ENCODE results near the gene BCL2. TPM values are rescaled to one million over a fixed set of nuclear protein-coding genes. Genes with fewer than 3 reads are reported as not detected.
A peak's percentile ranks its signal among the peaks of the same experiment; 100 is the strongest.
"Not testable (repeated sequence)": the region's sequence is repeated elsewhere in the genome, so short reads cannot be mapped to it uniquely, and the experiment has no call there.

BCL2 gene
- total RNA-seq, 1 experiment from 2014 or later: 12.2 TPM

DNA sequence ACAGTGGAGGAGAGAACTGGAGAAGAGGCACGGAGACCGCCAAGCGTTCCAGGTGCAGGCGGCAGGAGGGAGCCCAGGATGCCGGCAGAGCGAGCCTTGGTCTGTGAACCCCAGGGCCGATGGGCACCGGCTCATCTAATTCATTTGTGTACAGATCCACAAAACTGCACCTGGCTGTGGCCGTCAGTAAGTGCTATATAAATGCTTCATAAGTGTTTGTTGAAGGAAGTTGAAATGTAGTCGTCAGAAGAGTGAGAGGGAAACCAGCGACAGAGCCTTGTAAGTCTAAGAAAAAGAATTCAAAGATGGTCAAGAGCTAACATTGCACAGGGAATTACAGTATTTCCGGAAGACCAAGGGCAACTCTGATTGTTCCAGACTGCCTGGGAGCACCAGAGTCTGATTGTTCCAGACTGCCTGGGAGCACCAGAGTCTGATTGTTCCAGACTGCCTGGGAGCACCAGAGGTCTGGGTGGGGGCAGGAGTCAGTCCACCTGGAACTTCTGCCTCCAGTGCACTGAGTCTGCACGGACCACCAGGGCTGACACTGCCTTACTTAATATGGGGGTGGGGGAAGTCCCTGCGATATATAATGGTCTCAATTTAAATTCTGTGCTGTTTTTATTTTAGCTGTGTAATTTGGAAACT, 112.3 kb downstream of the BCL2 start:
- no peak for DNase-seq (ENCODE audit: extremely low read depth, low read depth)

DNA sequence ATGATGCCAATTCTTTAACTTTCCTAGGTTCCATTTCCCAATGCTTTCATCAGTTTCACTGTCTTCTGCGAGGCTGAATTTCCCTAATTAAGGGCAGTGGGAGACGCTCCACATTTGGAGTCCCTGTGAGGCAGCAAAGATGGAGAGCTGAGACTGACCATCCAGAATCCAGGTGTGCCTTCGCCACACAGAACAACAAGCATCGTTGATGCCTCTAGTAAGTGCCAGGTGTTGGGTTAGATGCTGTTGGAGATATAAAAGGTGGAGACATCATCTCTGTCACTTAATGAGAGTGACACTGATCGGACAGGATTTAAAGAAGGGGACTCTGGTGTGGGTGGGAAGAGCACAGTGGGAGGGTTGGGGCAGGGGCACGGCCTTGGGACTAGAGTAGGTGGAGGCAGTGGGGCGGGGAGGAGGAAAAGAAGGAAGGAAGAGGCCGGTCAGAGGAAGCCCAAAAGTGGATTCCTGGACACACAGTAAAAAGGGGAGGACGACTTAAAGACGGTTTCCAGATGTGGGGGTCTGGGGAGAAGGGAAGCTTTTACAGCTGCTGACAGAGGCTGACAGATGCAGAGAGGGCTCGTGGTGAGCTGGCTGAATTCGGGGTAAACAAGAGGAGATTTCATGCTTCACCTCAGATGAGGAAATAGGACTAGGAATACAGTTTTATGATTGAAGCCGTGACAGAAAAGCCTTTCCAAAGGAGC, 113.0 kb downstream of the BCL2 start:
- DNase-seq (ENCODE audit: extremely low read depth, low read depth): no peak

DNA sequence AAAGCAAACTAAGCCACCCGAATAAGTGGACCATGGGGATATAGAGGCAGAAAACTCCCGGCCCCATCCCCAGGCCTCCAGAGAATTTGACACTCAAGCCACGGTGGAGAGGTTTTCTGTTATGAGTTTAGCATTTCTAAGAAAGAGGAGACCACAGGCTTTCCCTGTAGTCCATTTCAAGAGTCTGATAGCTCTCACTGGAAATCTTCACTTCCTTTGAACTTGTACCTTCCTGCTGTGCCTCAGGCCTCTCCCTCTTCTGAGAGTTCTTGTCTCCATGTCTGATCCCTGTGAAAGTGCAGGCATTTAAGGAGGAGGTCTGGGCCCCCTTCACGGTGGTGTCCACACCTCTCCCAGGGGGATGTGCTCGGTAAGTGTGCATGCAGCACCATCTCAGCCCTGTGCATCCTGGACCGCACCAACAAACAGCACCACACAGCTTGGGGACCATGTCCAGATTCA, 113.7 kb downstream of the BCL2 start:
- DNase-seq (ENCODE audit: extremely low read depth, low read depth): no peak

DNA sequence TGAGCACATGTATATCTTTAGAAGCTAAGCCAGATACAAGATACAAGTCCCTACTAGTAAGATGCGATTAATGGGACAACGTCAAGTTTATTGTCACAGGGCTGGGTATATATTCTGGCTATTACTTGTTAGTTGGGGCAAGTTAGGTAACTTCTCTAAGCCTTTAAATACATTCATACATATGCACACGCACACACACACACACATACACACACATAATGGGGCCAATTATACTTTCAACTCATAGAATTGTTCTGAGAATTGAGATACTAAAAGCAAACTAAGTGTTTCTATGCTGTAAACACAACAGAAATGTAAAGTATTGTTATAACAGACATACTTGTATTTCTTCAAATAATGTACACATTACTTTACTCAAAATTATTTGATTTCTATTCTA, 116.1 kb downstream of the BCL2 start:
- DNase-seq (ENCODE audit: extremely low read depth, low read depth): no peak

DNA sequence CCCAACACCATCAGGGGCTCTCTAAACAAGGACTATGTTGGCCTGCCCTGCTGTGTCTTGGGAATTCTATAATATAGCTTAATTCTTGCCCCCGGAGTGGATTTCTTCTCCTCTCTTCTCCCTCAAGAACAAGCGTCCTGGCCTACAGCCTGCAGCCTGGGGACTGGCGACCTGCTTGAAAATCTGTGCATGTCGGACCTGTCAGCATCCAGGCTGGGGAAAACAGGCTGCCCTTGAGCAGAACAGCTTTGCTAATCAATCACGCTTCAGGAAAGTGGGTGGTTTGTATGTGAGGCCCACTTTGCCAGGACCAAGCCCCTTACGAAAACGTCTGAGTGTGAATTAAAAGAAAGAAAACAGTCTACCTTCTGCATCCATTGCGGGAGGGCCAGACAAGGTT, 116.7 kb downstream of the BCL2 start:
- no peak for DNase-seq (ENCODE audit: extremely low read depth, low read depth)

DNA sequence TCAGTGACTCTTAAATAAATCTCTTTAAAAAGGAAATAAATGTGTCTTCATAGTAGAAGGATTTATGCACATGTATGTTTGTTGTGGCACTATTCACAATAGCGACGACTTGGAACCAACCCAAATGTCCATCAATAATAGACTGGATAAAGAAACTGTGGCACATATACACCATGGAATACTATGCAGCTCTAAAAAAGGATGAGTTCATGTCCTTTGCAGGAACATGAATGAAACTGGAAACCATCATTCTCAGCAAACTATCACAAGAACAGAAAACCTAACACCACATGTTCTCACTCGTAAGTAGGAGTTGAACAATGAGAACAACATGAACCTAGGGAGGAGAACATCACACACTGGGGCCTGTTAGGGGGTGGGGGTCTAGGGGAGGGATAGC, 118.1 kb downstream of the BCL2 start:
- not testable (repeated sequence) for DNase-seq (ENCODE audit: extremely low read depth, low read depth)

DNA sequence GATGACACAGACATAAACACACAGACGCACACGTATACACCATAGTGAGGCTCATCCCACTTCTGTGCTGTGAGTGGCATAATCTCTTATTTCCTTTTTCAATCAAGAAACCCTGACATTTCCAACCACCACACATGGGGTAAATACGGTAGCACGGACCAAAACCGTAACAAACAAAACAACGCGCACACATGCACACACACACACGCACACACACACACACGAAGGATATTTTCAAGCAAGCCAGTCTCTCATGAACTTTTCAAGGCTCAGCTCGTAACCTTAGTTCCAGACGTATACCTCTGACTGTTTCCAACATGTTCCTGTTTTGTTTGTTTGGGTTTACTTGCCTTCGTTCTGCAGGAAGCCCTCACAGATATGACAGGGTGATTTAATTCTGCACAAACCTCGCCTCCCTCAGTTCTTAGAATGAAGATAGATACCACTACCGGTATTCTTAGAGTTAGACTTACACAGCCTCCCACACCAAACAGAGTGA, 119.8 kb downstream of the BCL2 start:
- no peak for DNase-seq (ENCODE audit: extremely low read depth, low read depth)

DNA sequence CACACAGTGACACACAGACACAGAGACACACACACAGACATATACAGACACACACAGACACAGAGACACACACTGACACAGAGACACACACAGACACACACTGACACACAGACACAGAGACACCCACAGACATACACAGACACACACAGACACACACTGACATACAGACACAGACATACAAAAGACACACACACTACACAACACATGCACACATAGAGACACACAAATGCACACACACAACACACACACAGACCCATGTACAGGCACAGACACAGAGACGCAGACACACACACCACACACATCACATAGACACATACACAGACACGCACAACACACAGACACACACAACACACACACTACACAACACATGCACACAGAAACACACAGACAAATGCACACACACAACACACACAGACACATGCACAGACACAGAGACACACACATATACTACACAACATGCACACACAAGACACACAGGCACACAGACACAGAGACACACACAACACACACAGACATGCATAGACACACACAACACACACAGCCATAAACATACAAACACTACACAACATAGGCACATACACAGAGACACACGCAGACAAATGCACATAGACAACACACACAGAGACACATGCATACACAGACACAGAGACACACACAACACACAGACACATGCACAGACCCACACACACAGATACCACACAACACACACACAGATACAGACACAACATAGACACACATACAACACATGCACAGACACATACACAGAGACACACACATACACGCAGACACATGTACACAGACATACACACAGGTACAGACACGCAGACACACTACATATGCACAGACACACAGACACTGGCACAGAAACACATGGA, 120.5 kb downstream of the BCL2 start:
- no peak for DNase-seq (ENCODE audit: extremely low read depth, low read depth)

DNA sequence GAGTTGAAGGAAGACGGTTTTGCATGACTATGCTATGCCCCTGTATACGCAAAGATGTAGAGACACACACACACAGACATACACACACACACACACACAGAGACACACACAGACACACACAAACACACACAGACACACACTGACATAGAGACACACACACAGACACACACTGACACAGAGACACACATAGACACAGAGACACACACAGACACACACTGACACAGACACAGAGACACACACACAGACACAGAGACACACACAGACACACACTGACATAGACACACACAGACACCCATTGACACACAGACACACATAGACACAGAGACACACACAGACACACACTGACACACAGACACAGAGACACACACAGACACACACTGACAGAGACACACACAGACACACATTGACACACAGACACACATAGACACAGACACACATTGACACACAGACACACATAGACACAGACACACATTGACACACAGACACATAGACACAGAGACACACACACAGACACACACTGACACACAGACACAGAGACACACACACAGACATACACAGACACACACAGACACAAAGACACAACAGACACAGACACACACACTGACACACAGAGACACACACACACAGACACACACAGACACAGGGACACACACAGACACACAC, 121.3 kb downstream of the BCL2 start:
- no peak for DNase-seq (ENCODE audit: extremely low read depth, low read depth)

DNA sequence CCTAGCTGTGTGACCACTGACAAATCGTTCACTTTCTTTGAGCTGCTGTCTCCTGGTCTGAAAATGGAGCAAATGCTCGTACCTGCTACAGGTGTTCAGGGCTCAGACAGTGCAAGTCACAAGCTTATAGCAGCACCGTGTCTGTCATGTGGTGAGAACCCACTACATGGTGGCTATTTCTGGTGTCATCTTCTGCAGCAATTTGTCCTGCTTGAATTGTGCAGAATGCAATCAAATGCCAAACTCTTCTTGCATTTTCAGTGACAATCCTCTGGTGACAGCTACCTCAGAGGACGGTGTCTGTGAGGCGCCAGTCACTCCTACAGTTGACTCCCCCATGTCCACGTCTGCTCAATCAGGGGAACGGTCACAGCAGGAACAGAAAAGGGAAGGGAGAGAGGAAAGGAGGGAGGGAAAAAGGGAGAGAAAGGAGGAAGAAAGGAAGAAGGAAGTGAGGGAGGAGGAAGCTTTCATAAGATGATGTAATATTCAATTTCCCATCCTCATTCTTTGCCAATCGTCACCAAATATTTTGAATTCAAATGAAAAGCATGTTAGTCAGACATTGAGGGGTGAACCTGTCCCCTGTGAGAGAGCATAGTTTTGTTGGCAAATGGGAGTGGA, 122.2 kb downstream of the BCL2 start:
- DNase-seq (ENCODE audit: extremely low read depth, low read depth): peak; percentile 4

DNA sequence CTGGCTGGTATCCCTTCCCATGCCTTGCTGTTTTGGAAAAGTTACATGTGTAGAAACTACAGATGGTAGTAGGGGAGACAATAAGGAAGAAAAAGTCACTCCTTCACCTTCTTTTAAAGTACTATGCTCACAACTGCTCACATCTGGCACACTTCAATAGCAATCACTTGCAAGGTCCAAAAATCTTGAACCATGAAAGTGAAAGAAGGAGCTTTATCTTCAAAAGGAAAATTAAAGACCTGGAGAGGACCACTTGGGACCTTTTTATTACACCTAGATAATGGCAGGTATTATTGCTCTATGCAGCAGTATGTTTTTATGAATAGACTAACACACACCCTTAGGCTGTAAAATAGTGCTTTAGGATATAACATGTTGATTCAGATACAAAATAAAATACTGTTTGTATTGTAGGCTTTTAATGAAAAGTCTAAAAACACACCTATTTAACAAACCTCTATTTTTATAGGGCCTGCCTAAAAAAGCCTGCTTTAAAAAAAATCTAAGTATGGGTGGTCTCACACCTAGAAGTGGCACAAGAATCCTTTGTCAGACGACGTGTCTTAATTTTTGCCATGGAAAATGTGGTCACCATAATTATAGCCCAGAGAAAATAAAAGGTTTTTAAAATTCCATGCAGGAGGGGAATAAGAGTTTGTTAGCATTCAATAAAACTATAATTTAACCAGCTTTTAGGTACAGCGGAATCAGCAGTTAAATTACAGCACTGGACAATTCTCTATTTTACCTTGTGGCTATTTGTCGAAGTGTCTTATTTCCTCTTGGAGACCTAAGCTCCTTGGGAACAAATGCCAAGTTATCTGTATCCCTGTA, 124.0 kb downstream of the BCL2 start:
- DNase-seq (ENCODE audit: extremely low read depth, low read depth): no peak

DNA sequence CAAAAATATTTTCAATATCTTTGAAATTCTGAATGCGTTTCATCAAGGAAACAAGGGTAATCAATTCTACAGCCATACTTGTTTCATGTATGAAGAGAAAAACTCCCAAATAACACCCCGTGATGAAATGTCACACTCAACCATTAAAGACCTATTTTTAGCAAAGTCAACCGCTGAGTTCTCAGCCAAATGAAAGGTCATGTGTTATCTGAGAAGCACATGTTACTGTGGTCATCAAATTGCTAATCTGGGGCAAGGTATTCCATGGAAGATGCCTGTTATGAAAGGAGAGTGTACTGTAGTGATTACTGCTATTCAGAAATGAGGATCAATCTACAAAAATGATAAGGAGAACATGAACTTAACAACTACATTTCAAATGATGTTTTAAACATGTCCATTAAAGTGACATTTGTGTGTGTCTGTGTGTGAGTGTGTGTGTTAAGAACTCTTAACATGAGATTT, 126.7 kb downstream of the BCL2 start:
- peak; percentile 33 for DNase-seq (ENCODE audit: extremely low read depth, low read depth)

DNA sequence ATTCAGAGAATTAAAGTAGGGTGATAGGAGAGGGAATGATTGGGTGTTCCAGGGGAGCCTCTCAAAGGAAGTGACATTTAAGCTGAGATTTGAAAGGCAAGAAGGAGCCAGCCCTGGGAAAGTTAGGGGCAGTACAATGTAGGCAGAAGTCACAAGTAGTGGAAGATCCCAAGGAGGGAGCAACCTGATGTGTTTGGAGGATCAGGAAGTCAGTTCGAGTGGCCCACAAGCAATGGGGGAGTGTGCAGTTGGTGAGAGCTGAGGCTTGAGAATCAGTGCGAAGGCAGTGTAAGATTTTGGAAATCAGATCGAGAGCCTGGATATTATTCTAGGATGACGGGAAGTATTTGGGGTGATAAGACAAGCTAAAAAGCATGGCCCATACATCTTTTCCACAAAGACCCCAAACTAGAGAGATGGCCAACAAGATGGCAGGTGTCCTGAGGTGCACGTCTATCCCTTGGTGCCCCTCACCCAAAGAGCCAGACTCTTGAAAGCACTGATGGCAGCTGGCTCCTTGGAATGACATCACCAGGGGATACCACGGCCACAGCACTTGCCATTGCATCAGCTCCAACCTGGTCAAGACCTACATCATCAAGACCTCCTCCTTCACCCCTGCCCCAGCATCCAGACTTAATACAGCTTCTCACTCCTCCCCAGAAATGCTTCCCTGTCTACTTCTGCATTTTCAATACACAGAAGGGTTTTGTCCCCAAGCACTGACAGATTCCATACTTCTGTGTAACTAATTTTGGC, 127.3 kb downstream of the BCL2 start:
- DNase-seq (ENCODE audit: extremely low read depth, low read depth): no peak

DNA sequence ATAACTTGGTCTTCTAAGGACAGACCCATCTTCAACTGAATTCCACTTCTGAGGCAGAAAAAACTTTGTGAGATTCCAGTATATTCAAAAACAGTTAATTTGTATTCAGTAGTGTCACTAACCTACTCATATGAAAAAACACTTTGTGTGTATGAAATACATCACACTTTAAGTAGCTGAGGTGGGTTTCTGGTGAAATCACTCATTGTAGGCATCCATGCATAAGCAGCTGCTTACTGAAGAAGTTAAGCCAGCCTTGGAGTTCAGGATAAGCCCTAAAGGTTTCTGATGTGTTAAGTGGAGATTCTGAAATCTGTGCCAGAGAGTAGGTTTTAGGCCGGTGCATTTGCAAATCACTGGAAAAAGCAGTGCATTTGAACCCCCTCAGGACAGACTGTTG, 128.2 kb downstream of the BCL2 start:
- no peak for DNase-seq (ENCODE audit: extremely low read depth, low read depth)

DNA sequence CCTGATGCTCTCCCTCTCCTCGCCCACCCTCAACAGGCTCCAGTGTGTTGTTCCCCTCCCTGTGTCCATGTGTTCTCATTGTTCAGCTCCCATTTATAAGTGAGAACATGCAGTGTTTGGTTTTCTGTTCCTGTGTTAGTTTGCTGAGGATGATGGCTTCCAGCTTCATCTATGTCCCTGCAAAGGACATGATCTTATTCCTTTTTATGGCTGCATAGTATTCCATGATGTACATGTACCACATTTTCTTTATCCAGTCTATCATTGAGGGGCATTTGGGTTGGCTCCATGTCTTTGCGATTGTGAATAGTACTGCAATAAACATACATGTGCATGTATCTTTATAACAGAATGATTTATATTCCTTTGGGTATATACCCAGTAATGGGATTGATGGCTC, 128.7 kb downstream of the BCL2 start:
- DNase-seq (ENCODE audit: extremely low read depth, low read depth): not testable (repeated sequence)

DNA sequence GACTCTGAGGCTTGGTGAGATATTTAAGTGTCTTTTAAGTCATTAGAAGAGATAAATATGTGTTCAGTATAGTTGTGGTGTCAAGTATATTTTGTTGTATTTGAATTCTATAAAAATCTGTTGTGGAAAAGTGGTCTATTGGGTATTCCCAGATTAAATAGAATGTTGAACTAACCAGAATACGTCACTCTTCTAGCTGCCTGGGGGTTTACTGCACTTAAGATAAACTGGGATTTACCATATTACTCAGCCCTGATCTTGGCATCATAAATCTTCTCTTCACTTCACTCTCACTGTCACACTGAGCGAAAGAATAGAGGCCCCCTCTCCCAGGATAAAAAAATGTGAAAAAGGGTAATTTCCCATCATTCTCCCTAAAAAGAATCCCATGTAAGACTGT, 129.8 kb downstream of the BCL2 start:
- DNase-seq (ENCODE audit: extremely low read depth, low read depth): no peak

DNA sequence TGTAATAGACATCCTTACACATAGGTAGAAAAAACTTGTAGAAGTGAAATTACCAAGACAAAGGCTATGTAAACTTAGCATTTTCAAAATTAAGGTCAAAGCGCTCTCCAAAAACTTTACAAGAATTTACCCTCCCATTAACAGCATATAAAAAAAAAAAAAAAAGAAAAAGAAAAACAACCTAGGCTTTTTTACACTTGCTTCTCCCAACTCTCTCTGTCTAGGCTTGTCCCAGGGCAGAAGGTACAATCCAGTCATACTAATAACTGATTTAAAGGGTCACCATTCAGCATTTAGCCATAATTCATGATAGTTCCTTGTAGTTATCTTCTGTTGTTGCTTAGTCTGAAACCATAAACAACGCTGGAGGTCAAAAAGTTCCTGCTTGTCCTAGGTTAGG, 130.5 kb downstream of the BCL2 start:
- DNase-seq (ENCODE audit: extremely low read depth, low read depth): no peak

DNA sequence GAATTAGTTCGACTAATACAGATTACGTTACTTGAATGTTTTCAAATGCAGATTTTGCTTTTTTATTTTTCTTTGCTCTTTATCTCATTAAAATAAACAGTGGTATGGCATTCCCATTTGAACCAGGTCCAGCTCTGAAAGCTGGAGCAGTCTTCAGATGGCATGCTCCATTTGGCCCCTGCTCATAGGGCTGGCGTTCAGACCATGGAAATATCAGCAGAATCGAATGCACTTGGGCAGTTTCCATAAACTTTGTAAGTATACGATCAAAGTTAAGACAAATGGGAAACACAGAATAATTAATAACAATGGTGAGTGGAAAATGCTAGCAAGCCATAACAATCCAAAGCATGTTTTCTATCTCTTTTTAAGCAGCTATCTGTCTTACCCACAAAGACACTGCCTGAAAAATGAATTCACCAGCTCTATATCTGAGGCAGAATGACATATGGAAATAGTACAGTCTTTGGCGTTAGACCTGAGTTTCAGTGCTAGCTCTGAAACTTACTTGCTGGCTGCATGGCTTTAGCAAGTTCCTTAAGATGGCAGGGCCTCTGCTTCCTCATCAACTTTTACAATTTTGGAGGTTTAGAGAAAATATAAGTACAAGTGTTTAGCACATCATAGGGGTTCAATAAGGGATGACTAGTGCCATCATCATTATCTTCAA, 131.6 kb downstream of the BCL2 start:
- no peak for DNase-seq (ENCODE audit: extremely low read depth, low read depth)

All from NCI-H460 (cell line).